Hippocampal formation (tissue), 2 donors: ENCODE results near the gene C11orf68.
A peak's percentile ranks its signal among the peaks of the same experiment; 100 is the strongest.
"Not testable (repeated sequence)": the region's sequence is repeated elsewhere in the genome, so short reads cannot be mapped to it uniquely, and the experiment has no call there.

ENCODE experiments used
- DNase-seq, 2 donors: peaks; one replicate each; lab custom pipeline; 2025; lab: John Stamatoyannopoulos, UW

The C11orf68 gene

DNA sequence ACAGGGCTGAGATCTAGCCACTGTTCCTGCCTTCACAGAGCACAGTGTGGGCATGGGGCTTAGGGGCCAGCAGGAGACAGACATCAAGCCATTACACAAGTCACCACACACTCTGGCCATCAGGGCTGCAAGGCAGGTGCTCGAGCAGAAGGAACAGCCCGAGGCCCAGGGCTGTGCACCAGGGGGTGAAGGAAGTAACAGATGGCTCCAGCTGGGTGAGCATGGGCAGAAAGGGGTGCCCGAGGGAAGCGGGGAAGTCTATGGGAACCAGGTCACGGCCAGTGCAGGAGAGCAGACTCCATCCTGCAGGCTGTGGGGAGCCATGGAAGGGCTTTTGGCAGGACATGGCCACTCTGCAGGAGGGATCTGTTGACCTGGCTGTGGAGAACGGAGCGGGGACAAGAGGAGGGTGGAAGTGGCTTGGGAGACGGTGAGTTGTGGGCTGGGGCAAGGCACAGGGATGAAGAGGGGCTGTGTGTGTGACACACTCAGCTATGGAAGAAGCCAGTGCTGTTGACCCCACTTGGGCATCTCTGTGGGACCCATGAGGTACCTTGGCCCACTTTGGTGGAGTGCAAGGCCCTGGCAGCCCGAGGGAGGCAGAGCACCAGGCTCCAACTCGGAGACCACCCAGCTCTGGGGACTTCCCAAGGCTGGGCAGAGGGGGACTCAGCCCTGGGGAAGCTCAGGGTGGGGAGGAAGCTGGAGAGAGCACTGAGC lies 3.6 kb downstream of the C11orf68 start:
- no peak for DNase-seq

DNA sequence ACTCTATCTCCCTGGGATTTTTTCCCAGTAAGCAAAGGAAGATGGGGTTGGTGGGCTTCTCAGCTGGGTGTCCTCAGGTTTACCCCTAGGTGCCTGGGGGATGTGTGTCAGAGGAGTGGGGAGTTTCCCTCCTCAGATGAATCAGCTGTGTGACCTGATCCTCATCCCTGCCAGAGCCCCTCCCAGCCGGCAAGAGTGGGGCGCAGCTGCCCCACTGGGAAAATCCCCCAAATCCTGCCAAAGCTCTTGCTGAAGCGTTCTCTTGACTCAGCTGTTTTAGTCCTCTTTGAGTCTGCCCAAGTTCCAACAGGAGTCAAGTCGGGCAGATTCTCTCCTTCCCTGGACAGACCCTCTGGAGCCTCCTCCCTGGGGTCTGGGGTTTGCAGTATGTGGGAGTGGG lies 6.0 kb downstream of the C11orf68 start:
- DNase-seq, result no peak

DNA sequence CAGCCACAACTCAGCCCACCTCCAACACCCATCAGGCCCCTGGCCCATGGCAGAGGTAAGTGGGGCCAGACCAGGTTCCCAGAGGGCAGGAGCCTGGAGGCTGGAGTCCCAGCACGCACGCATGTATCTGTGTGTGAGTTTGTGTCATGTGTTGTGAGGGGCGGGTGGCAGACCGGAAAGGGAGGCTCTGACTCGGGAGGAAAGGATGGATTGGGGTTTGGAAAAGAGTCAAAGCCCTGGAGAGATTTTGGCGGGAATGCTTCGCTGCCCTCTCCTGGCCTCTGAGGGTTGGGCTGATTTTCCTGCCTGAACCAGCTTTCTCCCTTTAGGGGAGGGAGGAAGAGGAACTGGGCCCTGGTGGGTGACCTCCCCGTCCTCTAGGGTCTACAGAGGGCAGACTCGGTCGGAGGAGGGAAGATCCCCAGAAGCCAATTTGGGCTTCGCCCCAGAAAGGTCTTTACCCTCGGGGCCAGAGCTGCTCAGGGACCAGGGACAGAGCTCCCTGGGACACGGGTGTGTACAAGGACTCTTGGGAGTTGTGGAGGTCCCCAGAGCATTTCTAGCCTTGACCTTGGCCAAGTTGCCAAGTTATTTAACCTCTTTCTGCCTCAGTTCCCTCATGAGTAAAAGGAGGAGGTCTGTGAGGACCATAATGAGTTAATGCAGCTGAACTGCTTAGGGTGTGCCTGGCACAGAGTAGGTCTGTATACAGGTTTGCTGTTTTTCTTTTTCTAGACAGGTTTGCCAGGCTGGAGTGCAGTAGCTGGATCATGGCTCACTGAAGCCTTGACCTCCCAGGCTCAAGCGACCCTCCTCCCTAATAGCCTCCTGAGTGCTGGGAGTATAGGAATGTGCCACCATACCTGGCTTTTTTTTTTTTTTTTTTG lies 6.9 kb downstream of the C11orf68 start:
- DNase-seq, result no peak

DNA sequence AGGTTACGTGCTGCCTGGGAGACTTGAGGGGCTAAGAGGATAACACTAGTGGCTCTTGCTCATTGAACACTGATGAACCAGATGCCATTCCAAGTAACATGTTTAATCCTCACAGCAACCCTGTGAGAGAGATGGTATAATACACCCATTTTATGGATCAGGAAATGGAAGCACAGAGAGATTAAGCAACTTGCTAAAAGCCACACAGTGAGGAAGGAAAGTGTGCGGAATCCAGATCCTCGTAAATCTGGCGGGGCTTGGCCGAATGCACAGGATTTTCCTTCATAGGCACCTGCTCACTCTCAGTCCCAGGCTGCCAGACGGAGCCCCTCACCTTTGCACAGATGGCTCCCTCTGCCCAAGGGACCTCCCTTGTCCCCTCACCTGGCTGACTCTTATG lies 11.0 kb downstream of the C11orf68 start:
- no peak for DNase-seq

DNA sequence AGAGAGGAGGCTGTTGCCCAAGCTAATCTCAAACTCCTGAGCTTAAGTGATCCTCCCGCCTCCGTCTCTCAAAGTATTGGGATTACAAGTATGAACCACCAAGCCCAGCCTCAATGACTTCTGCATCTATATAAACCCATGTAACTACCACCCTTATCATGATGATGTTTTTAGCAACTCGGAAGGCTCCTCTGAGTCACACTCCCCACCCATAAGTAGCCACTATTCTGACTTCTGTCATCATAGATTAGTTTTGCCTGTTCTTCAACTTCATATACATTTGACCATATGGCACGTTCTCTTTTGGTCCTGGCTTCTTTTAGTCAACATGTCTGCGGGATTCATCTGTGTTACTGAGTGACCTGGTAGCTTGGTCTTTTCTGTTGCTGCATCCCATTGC lies 12.3 kb downstream of the C11orf68 start:
- DNase-seq, result no peak

DNA sequence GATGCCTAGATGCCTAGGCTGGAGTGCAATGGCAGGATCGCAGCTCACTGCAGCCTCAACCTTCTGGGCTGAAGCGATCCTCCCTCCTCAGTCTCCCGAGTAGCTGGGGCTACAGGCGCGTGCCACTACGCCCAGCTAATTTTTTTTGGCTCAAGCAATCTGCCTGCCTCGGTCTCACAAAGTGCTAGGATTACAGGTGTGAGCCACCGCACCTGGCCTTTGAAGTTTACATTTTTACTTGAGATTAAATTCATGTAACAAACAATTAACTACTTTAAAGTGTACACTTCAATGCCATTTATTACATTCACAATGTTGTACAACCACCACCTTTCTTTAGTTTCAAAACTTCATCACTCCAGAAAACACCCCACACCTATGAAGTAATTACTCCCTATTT lies 15.1 kb downstream of the C11orf68 start:
- no peak for DNase-seq

DNA sequence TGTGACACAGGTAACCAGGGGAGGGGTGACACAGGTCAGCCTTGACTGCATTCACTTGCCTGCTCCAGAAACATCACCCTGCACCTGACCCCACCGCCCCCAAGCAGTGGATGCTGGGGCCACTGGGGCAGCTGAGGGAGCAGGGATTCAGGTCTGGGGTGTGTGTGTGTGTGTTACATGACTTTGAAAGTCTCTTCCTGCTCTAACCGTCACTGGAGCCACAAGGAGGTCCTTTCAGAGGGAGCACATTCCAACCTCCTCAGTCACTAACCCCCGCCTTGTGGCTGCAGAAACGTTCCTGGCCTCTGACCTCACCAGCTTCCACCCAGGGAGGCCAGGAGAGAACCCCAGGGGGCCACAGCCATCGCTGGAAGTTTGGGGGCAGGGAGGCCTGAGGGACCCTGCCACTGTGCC lies 15.8 kb downstream of the C11orf68 start:
- DNase-seq, result no peak

DNA sequence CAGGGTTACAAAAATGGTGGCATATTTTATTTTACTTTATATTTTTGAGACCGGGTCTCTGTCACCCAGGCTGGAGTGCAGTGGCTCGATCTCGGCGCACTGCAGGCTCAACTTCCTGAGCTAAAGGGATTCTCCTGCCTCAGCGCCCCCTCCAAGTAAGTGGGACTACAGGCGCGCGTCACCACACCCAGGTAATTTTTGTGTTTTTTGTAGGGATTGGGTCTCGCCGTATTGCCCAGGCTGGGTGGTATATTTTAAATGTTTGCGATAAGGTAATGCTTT lies 18.0 kb downstream of the C11orf68 start:
- DNase-seq, result no peak

DNA sequence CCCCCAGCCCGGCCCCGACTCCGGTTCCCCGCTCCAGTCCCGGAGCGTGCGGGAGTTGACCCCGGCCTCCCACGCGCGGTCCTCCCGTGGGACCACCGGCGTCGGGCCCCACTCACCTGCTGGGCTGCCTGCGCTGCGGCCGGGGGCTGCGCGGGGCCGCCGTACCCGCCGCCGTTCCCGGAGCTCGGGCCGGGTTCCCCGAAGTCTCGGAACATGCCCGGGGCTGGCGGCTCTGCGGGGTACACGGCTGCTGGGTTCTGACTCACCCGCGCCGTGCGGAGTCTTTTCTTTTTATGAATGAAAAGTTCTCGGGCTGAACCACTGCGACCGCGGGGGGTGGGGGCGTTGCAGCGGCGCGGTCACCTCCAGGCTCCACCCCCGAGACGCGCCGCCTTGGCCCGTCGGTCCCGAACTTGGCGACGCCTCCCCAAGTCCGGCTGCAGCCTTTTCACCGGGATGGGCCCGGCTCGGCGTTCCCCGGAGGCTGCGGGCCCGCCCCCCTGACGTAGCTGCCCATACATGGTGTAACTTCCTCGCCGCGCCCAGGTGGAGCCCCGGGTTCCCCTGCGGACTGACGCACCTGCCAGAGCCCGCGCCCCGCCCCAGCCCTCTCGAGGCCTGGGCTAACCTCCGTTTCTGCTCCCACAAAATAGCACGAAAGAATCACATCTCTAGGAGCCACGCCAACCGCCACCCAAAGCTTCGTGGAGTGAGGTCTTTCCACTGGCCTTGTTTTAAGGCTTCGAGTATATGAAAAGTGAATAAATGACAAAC lies 18.6 kb downstream of the C11orf68 start, which contains the start of gene FOSL1:
Gene FOSL1 (minus strand): TSS at position 264 of the 774 bp plus-strand sequence. CDS start 49 bp downstream, at position 215.
- peak in 1 of 2 donors; percentile 34 for DNase-seq

DNA sequence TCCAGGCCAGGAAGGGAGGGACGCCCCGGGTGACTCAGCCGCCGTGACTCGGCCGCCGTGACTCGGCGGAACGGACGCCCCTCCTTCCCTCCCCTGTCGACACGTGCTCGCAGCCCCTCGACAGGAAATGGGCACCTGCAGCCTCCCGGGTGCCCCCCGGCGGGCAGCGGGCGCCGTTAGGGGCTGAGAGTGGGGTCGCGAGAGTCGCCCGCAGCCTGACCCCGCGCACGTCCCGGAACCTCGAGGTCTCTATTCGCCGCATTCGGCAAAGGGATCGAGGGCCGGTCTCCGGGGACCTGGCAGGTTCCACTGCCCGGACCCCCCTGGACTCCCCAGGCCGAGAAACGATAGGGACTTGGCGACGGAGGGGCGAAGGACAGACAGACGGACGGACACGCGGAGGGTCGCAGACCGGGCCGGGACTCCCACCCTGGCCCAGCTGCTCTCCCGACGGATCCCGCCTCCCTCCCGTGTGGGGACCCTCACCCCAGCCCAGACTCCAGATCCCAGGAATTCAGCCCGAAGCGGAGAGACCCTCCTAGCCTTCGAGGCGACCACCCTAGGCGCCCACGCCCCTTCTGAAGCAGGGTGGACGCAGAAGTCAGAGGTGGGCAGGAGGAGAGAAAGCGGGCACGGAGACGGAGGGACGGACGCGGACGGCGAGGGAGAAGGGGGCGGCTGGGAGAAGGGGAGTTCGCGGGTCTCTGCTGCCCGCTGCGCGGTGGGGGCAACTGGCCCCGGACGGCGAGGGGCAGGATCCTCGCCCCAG lies 19.3 kb downstream of the C11orf68 start:
- DNase-seq, result no peak

DNA sequence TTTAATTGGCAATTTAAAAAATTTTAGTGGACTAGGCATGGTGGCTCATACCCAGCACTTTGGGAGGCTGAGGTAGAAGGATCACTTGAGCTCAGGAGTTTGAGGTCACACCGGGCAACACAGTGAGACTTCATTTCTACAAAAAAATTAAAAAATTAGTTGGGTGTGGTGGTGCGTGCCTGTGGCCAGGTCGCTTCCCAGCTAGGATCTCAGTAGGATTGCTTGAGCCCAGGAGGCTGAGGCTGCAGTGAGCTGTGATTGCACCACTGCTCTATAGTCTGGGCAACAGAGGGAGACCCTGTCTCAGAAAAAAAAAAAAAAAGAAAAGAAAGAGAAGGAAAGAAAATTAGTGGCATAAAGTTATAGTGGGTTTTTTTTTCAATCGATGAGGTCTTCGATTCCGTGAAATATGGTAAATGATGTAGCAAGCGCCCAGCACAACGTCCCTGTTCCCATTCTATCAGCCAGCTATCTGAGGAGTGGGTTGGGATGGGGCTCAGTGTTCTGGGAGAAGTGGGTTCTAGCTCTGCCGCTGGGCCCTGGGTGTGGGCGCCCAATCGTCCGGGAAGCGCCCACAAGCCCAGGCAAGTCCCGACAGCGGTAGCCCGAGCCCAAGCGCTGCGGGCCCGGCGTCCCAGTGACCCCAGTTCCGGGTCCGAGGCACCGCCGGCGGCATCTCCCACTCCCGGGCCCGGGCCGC lies 20.1 kb downstream of the C11orf68 start:
- no peak for DNase-seq

DNA sequence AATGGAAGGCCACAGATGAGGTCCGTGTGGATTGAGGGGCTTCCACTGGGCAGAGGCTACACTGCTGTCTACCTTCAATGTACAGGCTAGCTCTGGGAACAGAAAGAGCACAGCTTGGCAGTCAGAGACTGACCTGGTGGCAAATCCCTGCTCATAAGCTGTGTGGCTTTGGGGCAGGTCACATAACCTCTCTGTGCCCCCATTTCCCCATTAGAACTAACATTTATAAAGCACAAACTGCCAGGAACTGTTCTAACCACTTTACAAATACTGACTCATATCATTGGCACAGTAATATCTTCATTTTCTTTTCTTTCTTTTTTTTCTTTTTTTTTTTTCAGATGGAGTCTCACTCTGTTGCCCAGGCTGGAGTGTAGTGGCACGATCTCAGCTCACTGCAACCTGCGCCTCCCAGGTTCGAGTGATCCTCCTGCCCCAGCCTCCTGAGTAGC lies 21.8 kb downstream of the C11orf68 start:
- DNase-seq, result no peak

DNA sequence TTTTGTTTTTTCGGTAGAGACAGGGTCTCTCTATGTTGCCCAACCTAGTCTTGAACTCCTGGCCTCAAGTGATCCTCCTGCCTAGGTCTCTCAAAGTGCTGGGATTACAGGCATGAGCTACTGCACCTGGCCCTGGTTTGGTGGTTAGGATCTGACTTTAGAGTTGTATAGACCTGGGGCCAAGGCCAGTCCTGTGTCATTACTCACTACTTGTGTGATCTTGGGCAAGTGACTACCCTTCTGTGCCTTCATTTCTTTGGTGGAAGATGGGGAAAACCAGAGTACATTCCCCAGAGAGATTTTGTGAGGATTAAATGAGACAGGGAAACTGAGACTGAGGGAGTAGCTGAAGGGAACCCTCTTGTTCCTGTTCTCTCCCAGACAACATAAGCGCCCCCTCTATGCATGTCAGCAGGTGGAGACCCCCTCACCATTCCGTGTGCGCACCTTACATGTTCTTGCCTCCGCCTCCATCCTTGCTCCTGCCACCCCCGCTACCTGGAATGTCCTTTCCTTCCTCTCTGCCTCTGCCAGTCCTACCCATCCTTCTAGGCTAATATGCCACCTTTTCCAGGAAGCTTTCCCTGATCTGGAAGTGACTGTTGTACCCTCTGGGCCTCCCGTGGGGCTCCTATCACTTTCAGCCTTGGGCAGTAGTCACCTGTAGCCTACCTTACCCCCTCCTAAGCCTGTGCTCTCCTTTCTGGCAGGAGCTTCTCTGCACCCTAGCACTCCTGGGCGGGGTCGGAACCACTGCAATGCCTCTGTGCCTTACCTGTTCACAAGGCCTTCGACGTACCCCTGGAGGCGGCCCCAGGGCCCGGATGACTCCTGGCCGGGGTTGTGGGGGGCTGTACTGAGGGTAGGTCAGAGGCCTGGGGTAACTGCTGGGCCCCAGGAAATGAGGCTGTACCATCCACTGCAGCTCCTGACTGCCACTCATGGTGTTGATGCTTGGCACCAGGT lies 22.5 kb downstream of the C11orf68 start:
- DNase-seq, result no peak

DNA sequence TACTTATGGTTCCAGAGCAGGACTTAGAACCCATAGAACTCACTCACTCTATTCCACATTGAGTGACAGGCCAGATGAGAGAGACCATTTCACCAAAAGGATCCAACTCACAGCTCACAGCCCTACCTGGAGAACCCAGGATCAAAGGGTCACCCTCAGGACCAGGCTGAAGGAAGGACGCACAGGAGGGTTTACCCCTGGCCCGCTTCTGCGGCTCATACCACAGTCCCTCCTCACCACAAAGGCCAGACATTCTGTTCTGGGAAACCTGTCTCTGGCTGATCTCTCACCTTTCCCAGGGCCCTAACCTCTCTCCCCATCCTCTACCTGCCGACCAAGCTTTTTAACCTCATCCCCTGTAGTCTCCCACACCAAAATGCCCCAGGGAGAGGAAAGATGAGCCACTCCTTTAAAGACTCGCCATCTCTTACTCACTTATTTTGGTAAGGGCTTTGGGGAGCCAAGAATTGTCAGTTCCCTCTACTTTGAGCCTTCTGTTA lies 23.3 kb downstream of the C11orf68 start:
- no peak for DNase-seq

DNA sequence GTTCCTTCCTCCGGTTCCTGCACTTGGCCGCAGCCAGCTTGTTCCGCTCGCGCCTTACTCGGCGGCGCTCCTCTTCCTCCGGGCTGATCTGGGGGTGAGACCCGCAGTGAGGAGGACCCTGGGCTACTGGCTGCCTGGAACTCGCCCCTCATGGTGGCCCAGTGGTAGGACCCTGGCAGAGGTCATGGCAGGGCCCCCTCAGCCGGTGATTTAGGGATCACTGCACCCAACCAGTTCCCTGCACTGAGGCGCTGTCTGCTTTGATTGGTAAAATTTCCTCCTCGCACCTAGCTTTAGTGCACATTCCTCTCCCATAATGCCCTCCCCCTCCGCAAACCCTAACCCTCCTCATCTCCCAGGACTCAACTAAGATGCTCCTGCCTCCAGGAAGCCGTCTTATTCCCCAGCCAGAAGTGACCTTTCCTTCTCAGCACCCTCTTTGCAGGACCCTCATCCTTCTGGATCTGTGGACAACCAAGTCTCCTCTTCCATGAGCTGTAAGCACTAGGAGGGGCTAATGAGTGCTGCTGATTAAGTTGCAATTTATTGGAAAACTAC lies 24.7 kb downstream of the C11orf68 start:
- no peak for DNase-seq

DNA sequence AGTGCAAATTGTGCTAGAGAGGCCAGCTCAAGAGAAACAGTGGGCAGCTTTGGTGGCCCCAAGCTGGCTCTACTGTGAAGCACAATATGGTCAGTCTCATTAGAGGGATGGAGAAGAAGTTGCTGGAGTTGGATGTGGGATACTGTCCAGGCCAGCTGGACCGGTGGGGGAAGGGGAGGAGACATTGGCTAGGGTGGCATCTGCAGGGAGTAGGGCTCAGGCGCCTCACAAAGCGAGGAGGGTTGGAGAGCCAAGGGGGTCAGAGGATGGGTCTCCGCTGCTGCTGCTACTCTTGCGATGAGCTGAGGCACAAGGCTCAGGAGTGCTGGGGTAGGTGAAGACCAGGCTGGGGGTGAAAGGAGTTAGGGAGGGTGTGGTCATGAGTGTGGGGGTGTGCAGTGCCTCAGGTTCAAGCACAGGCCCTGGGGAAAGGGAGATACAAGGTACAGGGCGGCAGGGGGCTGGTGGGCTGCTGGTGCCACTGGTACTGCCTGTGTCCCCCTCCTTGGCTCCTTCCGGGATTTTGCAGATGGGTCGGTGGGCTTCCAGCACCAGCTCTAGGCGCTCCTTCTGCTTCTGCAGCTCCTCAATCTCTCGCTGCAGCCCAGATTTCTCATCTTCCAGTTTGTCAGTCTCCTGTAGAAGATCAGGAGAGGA lies 26.1 kb downstream of the C11orf68 start:
- no peak for DNase-seq

DNA sequence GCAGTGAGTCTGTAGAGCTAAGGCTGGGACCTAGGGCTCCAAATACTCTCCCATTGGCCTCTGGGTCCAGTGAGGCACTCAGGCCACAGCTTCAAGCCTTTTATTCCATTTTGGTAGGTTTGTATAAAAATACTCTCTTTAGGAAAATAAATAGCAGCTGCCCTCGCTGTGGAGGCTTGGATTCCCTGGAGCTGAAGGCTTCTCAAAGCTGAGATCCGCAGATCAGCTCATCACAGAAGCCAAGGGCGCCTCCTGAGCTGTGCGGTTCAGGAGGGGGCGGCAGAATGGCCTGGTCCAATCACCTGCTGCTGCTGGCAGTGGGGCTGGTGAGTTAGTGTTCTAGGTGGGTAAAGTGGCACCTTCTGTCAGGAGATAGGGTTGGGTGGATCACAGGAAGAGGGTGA lies 26.7 kb downstream of the C11orf68 start:
- not testable (repeated sequence) for DNase-seq

DNA sequence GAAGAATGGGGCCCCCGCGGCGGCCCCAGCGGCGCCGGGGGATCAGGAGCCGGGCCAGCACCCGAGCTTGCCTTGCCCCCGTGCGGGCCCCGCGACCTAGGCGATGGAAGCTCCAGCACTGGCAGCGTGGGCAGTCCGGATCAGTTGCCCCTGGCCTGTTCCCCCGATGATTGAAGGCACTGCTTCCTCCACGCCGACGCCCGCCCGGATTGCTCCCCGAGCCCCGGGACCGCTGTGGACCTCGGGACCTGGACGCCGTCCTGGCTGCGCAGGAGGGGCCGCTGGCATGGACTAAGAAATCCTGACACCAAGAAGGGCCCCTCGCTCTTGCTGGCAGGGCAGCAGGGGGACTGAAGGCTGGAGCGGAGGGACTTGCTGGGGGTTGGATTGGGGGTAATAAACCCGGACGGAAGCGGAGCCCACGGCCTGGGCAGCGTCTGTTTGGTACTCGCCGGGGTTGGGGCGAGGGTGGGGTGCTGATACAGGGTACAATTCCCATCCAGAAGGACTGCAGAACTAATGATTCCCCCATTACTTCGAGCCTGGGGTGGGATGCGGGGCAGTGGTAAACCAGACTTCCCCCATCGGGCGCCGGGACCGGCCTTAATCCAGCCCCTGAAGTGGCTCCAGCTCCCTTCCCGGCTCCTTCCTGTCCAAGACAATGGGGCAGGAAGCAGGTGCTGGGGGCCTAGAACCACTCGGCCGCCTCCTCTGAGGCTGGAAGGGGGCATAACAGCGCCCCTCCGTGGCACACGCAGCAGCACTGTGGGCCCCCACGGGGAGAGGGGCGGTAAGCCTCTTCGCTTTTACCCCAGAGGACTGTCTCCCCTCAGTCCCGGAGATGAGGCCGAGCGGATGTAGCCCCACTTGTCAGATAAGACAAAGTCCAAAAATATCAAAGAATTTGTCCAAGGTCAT lies 27.4 kb downstream of the C11orf68 start:
- no peak for DNase-seq
